Heart right ventricle (tissue), 16 donors: ENCODE measurements around the gene SETD2. TPM values are rescaled to one million over a fixed set of nuclear protein-coding genes. Genes with fewer than 3 reads are reported as not detected.
A peak's percentile ranks its signal among the peaks of the same experiment; 100 is the strongest.

Experiments
- ATAC-seq, 8 donors: fragments of 200-7000 bp; cut with Tn5 transposase; one replicate each; pipeline ENCODE4 v1.9.1; 2020; ENCODE audit warnings: mild to moderate bottlenecking in 8 of 8, moderate library complexity in 8 of 8, moderate number of reproducible peaks in 1 of 8
- DNase-seq, 2 donors: peaks; one replicate each; pipeline ENCODE4 v3.0.0-alpha.2; 2020
- H3K27ac ChIP-seq, 10 donors: fragments of 200-600 bp; sonication (generic) in 2 of 10; one replicate each; pipeline versions ENCODE4 v1.5.0 to v1.8.0; 2020 to 2022; ENCODE audit warnings: mild to moderate bottlenecking in 3 of 10
- H3K27me3 ChIP-seq, 7 donors: fragments of 200-600 bp; one replicate each; pipeline ENCODE4 v1.8.0; 2021 to 2022; ENCODE audit warnings: mild to moderate bottlenecking in 2 of 7
- H3K36me3 ChIP-seq, 9 donors: fragments of 200-600 bp; sonication (generic) in 1 of 9; one replicate each; pipeline versions ENCODE4 v1.5.0 to v1.8.0; 2020 to 2022; ENCODE audit warnings: mild to moderate bottlenecking in 2 of 9
- H3K4me1 ChIP-seq, 9 donors: fragments of 200-600 bp; sonication (generic) in 1 of 9; one replicate each; pipeline versions ENCODE4 v1.5.0 to v1.8.0; 2020 to 2022; ENCODE audit warnings: mild to moderate bottlenecking in 4 of 9
- H3K4me3 ChIP-seq, 10 donors: fragments of 200-600 bp; sonication (generic) in 2 of 10; one replicate each; pipeline versions ENCODE4 v1.5.0 to v1.8.0; 2020 to 2022; ENCODE audit warnings: mild to moderate bottlenecking in 7 of 10, moderate library complexity in 2 of 10
- H3K9me3 ChIP-seq, 11 donors: fragments of 200-600 bp in 10 of 11; sonication (generic) in 2 of 11; one replicate each; pipeline versions ENCODE4 v1.5.0 to v1.8.0; 2013 to 2022; ENCODE audit warnings: mild to moderate bottlenecking in 2 of 11, control low read depth in 1 of 11, moderate library complexity in 1 of 11
- WGBS, 2 donors: extraction: QIAGEN DNeasy Blood & Tissue Kit; methylation state at CpG; one replicate each; pipeline ENCODE4 v1.1.7; 2013; ENCODE audit warnings: inconsistent platforms in 1 of 2; 5-methylcytosine and 5-hydroxymethylcytosine counted together
- intact Hi-C, 10 donors: fragments of 100-400 bp; cut with DNase I; formaldehyde crosslinking; loops; one replicate each; pipeline versions ENCODE4 v1.11.1 to v1.14.2; 2022
- polyA plus RNA-seq, 2 donors: library from polyadenylated mRNA; stranded (reverse); fragments of 200-250 nt; gene quantifications; one replicate each; pipeline ENCODE4 v1.2.3, GENCODE V29; 2013
- total RNA-seq, 10 donors: library from RNA; stranded (reverse); fragmentation: NEBNext Ultra II Directional in 3 of 10; extraction: Animal tissue kit (Norgen Biotek cat#: 25700) in 3 of 10; gene quantifications; one replicate each; pipeline versions ENCODE4 v1.2.1 to v1.2.4, GENCODE V29; 2021 to 2023
- TF ChIP-seq, protein P1 (sequence below), 9 donors: fragments of 200-600 bp; sonication (generic) in 2 of 9; IDR thresholded peaks; one replicate each; pipeline versions ENCODE4 v1.5.0 to v1.8.0; 2021 to 2022; ENCODE audit warnings: antibody characterized with exemption in 9 of 9, mild to moderate bottlenecking in 5 of 9, moderate library complexity in 1 of 9
- donor health status: Arrhythmogenic right ventricular cardiomyopathy.
- donor health status: ischemic (EF 13 %, LVEDD 7.1; RV severe dilation, severe dysfunction).
- donor health status: healthy with polysubstance abuse.
- donor health status: DM: no; HTN: yes; CAD: no.
- donor health status: DM: no; HTN: no; CAD: no.
- donor health status: ischemic (EF 25% LVEDD 6.9; RV normal size, moderate dysfunction).
- donor health status: ischemic (EF 25% LVEDD 5.7; RV mildly dilated, moderate dysfunction).
- donor health status: healthy.
- donor health status: DM: yes; HTN: yes; CAD: no.
- donor health status: Ischemic cardiomyopathy.
- donor health status: ischemic (EF 35%, LVEDD 5.7; RV mildly dilated, moderate dysfunction).
- donor health status: nonischemic (EF 11% LVEDD 7.7; RV severe dilation, severe dysfunction).
- donor health status: DM: yes; HTN: yes; CAD: no.
- donor health status: PGD.
- donor health status: ischemic (EF 29% LVEDD 5.4; RV normal size, mild dysfunction).
- donor health status: nonischemic (EF 23%, LVEDD 6.1; RV moderate dilation, normal function).

SETD2 gene
- total and polyA plus RNA-seq, 12 donors: 8.6 to 34.4 (median 30.0) TPM

- intact Hi-C loops: loop anchor here in 1 of 10 donors (10.0 kb wide), 1 partner anchor 143 kb away; no protein-coding TSS in a partner anchor
- Histone ChIP-seq H3K27ac (no peak overlapping the region), H3K4me1 (peaks cover 8 to 83% (median 62%) of the 10 kb centered on the region in 9 donors)
Measured at GRCh38 chr3:47158208-47158607, 5.7 kb downstream of the SETD2 start.

DNA sequence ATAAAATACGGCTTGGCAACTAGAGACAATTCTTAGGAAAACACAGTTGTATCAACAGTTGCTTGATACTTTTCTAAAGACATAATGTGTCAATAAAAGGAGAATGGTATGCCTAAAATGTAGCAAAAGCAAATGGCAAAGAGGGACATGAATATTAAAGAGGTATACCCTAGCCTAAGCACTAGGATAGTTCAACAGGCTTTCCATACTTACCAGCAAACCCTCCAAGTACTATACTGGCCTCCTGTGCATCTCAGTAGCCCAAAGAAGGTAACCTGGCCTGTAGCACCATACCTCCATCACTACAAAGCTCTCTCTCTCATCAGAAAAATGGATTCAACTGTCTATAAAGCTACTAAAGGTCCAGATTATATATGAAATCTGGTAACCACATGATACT is 7.5 kb downstream of the SETD2 start:
- DNase-seq (no peak), ATAC-seq (no peak)
- Histone ChIP-seq H3K36me3 (no peaks in the 10 kb centered on the region), H3K4me1 (peaks cover 8 to 86% (median 64%) of the 10 kb centered on the region in 9 donors), H3K4me3 (no peak overlapping the region), H3K27ac (no peak overlapping the region), H3K9me3 (no peaks in the 10 kb centered on the region), H3K27me3 (no peaks in the 10 kb centered on the region)
- WGBS, 2 donors: 50 to 52% methylated on average over 1 of the region's 1 CpG
- TF ChIP-seq, protein P1, sequence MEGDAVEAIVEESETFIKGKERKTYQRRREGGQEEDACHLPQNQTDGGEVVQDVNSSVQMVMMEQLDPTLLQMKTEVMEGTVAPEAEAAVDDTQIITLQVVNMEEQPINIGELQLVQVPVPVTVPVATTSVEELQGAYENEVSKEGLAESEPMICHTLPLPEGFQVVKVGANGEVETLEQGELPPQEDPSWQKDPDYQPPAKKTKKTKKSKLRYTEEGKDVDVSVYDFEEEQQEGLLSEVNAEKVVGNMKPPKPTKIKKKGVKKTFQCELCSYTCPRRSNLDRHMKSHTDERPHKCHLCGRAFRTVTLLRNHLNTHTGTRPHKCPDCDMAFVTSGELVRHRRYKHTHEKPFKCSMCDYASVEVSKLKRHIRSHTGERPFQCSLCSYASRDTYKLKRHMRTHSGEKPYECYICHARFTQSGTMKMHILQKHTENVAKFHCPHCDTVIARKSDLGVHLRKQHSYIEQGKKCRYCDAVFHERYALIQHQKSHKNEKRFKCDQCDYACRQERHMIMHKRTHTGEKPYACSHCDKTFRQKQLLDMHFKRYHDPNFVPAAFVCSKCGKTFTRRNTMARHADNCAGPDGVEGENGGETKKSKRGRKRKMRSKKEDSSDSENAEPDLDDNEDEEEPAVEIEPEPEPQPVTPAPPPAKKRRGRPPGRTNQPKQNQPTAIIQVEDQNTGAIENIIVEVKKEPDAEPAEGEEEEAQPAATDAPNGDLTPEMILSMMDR (IDR thresholded peaks at IDR 0.05): no peak
- intact Hi-C loops: loop anchor here in 1 of 10 donors (10.0 kb wide), 1 partner anchor 142 kb away; no protein-coding TSS in a partner anchor

More at GRCh38 chr3:47158208-47158607, 5.7 kb downstream of the SETD2 start:
- no peak for DNase-seq
- Histone ChIP-seq H3K36me3 (no peaks in the 10 kb centered on the region), H3K4me3 (no peak overlapping the region), H3K9me3 (no peaks in the 10 kb centered on the region), H3K27me3 (no peaks in the 10 kb centered on the region)
- ATAC-seq: no peak
- TF ChIP-seq, protein P1 (IDR thresholded peaks at IDR 0.05): no peak

DNA sequence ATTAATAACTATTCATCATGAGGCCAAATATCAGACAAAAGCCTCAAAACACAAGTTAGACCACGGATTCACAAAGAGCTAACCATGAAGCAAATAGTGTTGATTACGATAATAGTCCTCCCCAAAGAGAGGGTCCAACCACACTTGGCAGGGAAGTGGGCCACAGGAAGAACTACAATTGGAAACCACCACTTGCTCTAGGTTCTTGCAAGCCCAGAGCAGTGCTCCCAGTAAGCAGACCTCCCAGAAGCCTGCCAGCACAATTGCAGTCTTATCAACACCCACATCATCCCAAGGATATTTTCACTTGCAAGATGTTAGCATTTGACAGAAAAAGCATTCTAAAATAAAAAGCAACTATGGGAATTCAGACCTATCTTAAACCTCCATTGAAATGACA is 11.3 kb downstream of the SETD2 start:
- Histone ChIP-seq H3K4me3 (no peak overlapping the region), H3K9me3 (no peaks in the 10 kb centered on the region), H3K36me3 (no peaks in the 10 kb centered on the region), H3K27me3 (no peaks in the 10 kb centered on the region), H3K27ac (no peak overlapping the region), H3K4me1 (peaks cover 0 to 73% (median 42%) of the 10 kb centered on the region in 9 donors)
- ATAC-seq (peak in 1 of 8 donors; percentile 56), DNase-seq (no peak)
- TF ChIP-seq, protein P1 (IDR thresholded peaks at IDR 0.05): no peak
- WGBS, 2 donors: 65 to 72% methylated on average over 2 of the region's 2 CpGs
- intact Hi-C loops: loop anchor here in 1 of 10 donors (10.0 kb wide), 1 partner anchor 138 kb away; no protein-coding TSS in a partner anchor

DNA sequence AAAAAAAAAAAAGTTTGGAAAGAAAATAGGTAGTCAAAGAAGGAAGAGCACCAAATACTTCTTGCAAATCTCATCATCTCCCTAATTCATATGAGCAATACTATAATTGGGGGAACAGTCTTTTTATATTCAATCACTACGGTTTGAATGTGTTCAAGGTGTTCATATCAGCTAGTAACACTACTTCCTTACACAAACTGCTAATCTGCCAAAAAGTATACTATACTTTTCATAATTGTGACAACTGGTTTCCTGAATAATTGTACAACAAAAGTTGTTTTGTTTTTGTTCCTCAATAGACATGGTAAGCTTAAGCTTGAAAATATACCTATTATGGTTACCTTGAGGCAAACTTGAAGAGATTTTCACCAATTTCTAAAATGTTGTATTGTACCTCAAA is 12.1 kb downstream of the SETD2 start:
- TF ChIP-seq, protein P1 (IDR thresholded peaks at IDR 0.05): no peak
- no peaks in the 10 kb centered on the region for H3K9me3 ChIP-seq
- WGBS, 2 donors: 53 to 55% methylated on average over 1 of the region's 1 CpG
- H3K4me1 ChIP-seq: peaks cover 0 to 66% (median 39%) of the 10 kb centered on the region in 9 donors
- no peak overlapping the region for H3K27ac ChIP-seq
- H3K4me3 ChIP-seq: no peak overlapping the region
- DNase-seq (no peak), ATAC-seq (no peak)
- intact Hi-C loops: loop anchor here in 1 of 10 donors (10.0 kb wide), 1 partner anchor 137 kb away; no protein-coding TSS in a partner anchor
- no peaks in the 10 kb centered on the region for H3K27me3 ChIP-seq
- H3K36me3 ChIP-seq: no peaks in the 10 kb centered on the region
